ENCODE results near the gene DLG5.
"Not testable (repeated sequence)": the region's sequence is repeated elsewhere in the genome, so short reads cannot be mapped to it uniquely, and the experiment has no call there.

The DLG5 gene

GRCh38 chr10:77770081-77770867 lies 156.3 kb downstream of the DLG5 start:
- H3K27ac ChIP-seq = no peak overlapping the region
- no peak for TF ChIP-seq ZFX (IDR thresholded peaks at IDR 0.05)
- TF ChIP-seq, protein P1, sequence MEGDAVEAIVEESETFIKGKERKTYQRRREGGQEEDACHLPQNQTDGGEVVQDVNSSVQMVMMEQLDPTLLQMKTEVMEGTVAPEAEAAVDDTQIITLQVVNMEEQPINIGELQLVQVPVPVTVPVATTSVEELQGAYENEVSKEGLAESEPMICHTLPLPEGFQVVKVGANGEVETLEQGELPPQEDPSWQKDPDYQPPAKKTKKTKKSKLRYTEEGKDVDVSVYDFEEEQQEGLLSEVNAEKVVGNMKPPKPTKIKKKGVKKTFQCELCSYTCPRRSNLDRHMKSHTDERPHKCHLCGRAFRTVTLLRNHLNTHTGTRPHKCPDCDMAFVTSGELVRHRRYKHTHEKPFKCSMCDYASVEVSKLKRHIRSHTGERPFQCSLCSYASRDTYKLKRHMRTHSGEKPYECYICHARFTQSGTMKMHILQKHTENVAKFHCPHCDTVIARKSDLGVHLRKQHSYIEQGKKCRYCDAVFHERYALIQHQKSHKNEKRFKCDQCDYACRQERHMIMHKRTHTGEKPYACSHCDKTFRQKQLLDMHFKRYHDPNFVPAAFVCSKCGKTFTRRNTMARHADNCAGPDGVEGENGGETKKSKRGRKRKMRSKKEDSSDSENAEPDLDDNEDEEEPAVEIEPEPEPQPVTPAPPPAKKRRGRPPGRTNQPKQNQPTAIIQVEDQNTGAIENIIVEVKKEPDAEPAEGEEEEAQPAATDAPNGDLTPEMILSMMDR (conservative IDR thresholded peaks at IDR 0.05) = no peak

- TF ChIP-seq ZFX (IDR thresholded peaks at IDR 0.05) = no peak
- TF ChIP-seq, protein P1 (conservative IDR thresholded peaks at IDR 0.05) = no peak
- H3K27ac ChIP-seq = no peak overlapping the region
Observed at GRCh38 chr10:77768039-77768438, 158.5 kb downstream of the DLG5 start.

- TF ChIP-seq, protein P1 (conservative IDR thresholded peaks at IDR 0.05) = no peak
- TF ChIP-seq ZFX (IDR thresholded peaks at IDR 0.05) = no peak
- H3K27ac ChIP-seq = no peak overlapping the region
Observed at GRCh38 chr10:77763453-77764430, 162.8 kb downstream of the DLG5 start.

GRCh38 chr10:77758406-77758805 lies 168.1 kb downstream of the DLG5 start:
- not testable (repeated sequence) for H3K27ac ChIP-seq

DNA sequence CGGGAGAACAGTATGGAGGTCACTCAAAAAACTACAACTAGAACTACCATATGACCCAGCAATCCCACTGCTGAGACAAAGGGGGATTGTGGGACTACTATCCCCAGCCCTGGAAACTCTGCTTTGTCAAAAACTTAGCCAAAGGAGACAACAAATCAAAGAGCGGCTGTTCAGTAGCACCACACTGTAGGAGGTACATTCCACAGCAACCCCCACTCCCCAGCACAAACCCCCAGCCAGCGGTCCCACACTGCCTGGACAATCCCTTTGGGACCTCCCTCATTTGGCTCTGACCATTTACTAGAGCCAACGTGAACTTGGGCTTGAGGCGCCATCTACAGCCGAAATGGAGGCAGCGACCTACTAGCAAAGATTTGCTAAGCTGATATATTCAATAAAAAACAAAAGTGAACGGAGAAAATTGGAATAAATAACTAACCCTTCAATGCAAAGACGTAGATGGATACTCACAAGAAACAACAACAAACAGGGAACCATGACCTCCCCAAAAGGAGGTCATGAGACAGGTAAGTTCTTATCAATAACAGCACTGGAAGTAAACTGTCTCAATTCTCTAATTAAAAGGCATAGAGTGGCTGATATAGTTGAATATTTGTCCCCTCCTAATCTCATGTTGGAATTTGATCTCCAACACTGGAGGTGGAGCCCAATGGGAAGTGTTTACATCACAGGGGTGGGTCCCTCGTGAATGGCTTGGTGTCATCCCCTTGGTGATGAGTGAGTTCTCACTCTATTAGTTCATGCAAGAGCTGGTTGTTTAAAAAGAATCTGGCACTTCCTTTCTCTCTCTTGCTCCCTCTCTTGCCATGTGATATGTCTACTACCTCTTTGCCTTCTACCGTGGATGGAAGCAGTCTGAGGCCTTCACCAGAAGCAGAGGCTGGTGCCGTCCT lies 170.0 kb downstream of the DLG5 start:
- H3K27ac ChIP-seq = no peak overlapping the region
- TF ChIP-seq, protein P1 (conservative IDR thresholded peaks at IDR 0.05) = peak; percentile 90
- no peak for TF ChIP-seq ZFX (IDR thresholded peaks at IDR 0.05)

DNA sequence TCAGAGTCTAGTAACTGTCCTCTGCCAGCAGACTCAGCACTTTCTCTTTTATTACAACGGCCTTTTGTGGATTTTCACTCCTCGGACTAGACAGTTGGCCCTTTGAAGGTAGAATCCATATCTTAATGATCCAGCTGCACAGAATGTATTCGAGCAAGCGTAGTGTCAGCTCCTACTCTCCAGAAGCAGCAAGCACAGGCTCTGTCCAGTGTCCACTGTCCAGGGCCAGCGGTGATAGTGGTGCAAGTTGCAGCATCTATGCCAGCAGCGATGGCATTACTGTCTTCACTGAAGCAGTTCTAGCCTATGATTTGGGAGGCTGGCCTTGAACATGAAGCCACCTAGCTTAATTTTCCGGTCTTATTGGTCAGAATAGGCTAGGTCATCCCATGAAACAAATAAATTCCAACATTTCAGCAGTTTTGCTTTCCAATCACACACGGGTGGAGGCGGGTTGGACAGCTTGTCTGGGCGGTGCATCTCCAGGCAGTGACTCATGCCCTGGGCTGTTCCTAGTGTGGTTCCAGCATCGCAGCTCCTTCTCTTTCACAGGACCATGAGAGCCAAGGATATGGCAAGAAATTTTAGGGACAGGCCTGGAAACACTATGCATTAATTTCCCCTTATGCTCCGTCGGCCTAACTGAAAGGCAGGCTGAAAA lies 180.4 kb downstream of the DLG5 start:
- H3K27ac ChIP-seq = no peak overlapping the region
- TF ChIP-seq ZFX (IDR thresholded peaks at IDR 0.05) = no peak
- TF ChIP-seq, protein P1 (conservative IDR thresholded peaks at IDR 0.05) = no peak

DNA sequence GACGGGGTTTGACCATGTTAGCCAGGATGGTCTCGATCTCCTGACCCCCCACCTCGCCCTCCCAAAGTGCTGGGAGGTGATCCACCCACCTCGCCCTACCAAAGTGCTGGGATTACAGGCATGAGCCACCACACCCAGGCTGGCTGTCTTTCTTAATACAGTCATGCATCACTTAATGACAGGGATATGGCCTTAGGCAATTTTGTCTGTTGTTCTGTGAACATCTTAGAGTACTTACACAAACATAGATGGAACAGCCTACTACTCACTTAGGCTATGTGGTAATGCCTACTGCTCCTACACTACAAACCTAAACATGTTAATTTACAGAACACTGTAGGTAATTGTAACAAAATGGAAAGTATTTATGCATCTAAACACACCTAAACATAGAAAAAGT lies 182.3 kb downstream of the DLG5 start:
- H3K27ac ChIP-seq = no peak overlapping the region
- no peak for TF ChIP-seq ZFX (IDR thresholded peaks at IDR 0.05)
- TF ChIP-seq, protein P1 (conservative IDR thresholded peaks at IDR 0.05) = no peak
